Hepatocyte (in vitro differentiated cells): Measurements from ENCODE around the gene SYT2. TPM values are rescaled to one million over a fixed set of nuclear protein-coding genes. Genes with fewer than 3 reads are reported as not detected.
"Not testable (repeated sequence)": the region's sequence is repeated elsewhere in the genome, so short reads cannot be mapped to it uniquely, and the experiment has no call there.

ENCODE experiments used
- DNase-seq: peaks from one replicate; pipeline ENCODE4 v3.0.0-alpha.2; 2016; ENCODE audit warnings: low spot score
- H2AFZ ChIP-seq: fragments of 200-600 bp; sonication (generic); 2 replicates; pipeline ENCODE4 v1.6.0; 2016; ENCODE audit warnings: antibody characterized with exemption, mild to moderate bottlenecking
- H3K27ac ChIP-seq: fragments of 200-600 bp; sonication (generic); 2 replicates; pipeline ENCODE4 v1.5.1; 2016; ENCODE audit warnings: mild to moderate bottlenecking
- H3K27me3 ChIP-seq: fragments of 200-600 bp; sonication (generic); 2 replicates; pipeline ENCODE4 v1.6.1; 2016
- H3K36me3 ChIP-seq: fragments of 200-600 bp; sonication (generic); replicated peaks from 2 replicates; pipeline ENCODE4 v1.5.1; 2016; ENCODE audit warnings: low read depth; ENCODE audit not compliant: insufficient read depth
- H3K4me1 ChIP-seq: fragments of 200-600 bp; sonication (generic); 2 replicates; pipeline ENCODE4 v1.5.1; 2016; ENCODE audit warnings: mild to moderate bottlenecking, moderate library complexity; ENCODE audit not compliant: insufficient read depth
- H3K4me2 ChIP-seq: fragments of 200-600 bp; sonication (generic); 2 replicates; pipeline ENCODE4 v1.6.0; 2016
- H3K4me3 ChIP-seq: fragments of 200-600 bp; sonication (generic); 2 replicates; pipeline ENCODE4 v1.5.1; 2016; ENCODE audit warnings: mild to moderate bottlenecking
- H3K79me2 ChIP-seq: fragments of 200-600 bp; sonication (generic); 2 replicates; pipeline ENCODE4 v1.6.0; 2017; ENCODE audit warnings: mild to moderate bottlenecking
- H3K9me2 ChIP-seq: fragments of 200-600 bp; sonication (generic); replicated peaks from 2 replicates; pipeline ENCODE4 v1.6.0; 2017; ENCODE audit warnings: mild to moderate bottlenecking; ENCODE audit not compliant: insufficient read depth
- H3K9me3 ChIP-seq: fragments of 200-600 bp; sonication (generic); 2 replicates; pipeline ENCODE4 v1.5.1; 2016; ENCODE audit warnings: low read depth, mild to moderate bottlenecking
- H4K20me1 ChIP-seq: fragments of 200-600 bp; sonication (generic); 2 replicates; pipeline ENCODE4 v1.6.0; 2016; ENCODE audit warnings: mild to moderate bottlenecking; ENCODE audit not compliant: insufficient read depth, poor library complexity, severe bottlenecking
- EZH2 ChIP-seq: fragments of 200-600 bp; sonication (generic); IDR thresholded peaks from 2 replicates; pipeline ENCODE4 v1.6.1; 2016; ENCODE audit warnings: antibody characterized with exemption, mild to moderate bottlenecking, borderline replicate concordance
- EZH2phosphoT487 ChIP-seq: fragments of 200-600 bp; sonication (generic); IDR thresholded peaks from one replicate; pipeline ENCODE4 v1.6.1; 2018; ENCODE audit warnings: antibody characterized with exemption, mild to moderate bottlenecking, low read depth, moderate library complexity; ENCODE audit not compliant: unreplicated experiment, severe bottlenecking
- WGBS: methylation state at CpG from one replicate; pipeline ENCODE4 v1.1.6; 2016; ENCODE audit warnings: low lambda C conversion rate; ENCODE audit errors: missing lambda C conversion rate; 5-methylcytosine and 5-hydroxymethylcytosine counted together
- polyA plus RNA-seq: library from polyadenylated mRNA; unstranded; fragments of >200 nt; fragmentation: Nextera tagmentation; extraction: Ambion mirVana; gene quantifications from 2 replicates; pipeline ENCODE4 v1.2.1, GENCODE V29; 2016
- total RNA-seq: library from RNA; depleted of rRNA; stranded (reverse); fragments of >200 nt; gene quantifications from 2 replicates; pipeline ENCODE4 v1.2.3, GENCODE V29; 2014
- TF ChIP-seq, protein P1 (sequence below): fragments of 200-600 bp; sonication (generic); IDR thresholded peaks from 2 replicates; pipeline ENCODE4 v1.5.1; 2016; ENCODE audit warnings: antibody characterized with exemption, mild to moderate bottlenecking; ENCODE audit not compliant: poor library complexity

SYT2 gene
- total and polyA plus RNA-seq, 2 experiments from 2014 or later, result 0.81 to 0.90 TPM

DNA sequence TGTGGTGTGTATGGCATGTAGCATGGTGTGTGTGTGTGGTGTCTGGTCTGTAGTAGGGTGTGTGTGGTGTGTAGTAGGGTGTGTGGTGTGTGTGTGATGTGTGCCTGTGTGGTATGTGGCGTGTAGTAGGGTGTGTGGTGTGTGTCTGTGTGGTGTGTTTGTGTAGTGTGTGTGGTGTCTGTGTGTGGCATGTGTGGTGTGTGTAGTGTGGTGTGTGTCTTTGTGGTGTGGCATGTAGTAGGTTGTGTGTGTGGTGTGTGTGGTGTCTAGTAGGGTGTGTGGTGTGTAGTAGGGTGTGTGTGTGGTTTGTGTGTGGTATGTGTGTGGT, 85.5 kb downstream of the SYT2 start:
- no peaks in the 10 kb centered on the region for H4K20me1 ChIP-seq
- no peak overlapping the region for H3K4me2 ChIP-seq
- H3K27ac ChIP-seq, result no peak overlapping the region
- no peaks in the 10 kb centered on the region for H3K36me3 ChIP-seq
- H3K9me2 ChIP-seq, result no peaks in the 10 kb centered on the region
- no peak for DNase-seq
- no peak overlapping the region for H2AFZ ChIP-seq
- no peaks in the 10 kb centered on the region for H3K9me3 ChIP-seq
- H3K79me2 ChIP-seq, result no peaks in the 10 kb centered on the region
- peaks cover 8% of the 10 kb centered on the region for H3K4me1 ChIP-seq
- H3K27me3 ChIP-seq, result no peaks in the 10 kb centered on the region
- TF ChIP-seq EZH2phosphoT487, result no peak
- no peak for TF ChIP-seq EZH2
- TF ChIP-seq, protein P1, sequence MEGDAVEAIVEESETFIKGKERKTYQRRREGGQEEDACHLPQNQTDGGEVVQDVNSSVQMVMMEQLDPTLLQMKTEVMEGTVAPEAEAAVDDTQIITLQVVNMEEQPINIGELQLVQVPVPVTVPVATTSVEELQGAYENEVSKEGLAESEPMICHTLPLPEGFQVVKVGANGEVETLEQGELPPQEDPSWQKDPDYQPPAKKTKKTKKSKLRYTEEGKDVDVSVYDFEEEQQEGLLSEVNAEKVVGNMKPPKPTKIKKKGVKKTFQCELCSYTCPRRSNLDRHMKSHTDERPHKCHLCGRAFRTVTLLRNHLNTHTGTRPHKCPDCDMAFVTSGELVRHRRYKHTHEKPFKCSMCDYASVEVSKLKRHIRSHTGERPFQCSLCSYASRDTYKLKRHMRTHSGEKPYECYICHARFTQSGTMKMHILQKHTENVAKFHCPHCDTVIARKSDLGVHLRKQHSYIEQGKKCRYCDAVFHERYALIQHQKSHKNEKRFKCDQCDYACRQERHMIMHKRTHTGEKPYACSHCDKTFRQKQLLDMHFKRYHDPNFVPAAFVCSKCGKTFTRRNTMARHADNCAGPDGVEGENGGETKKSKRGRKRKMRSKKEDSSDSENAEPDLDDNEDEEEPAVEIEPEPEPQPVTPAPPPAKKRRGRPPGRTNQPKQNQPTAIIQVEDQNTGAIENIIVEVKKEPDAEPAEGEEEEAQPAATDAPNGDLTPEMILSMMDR, result no peak
- no peak overlapping the region for H3K4me3 ChIP-seq
- 78% methylated on average over 1 of the region's 1 CpG for WGBS

DNA sequence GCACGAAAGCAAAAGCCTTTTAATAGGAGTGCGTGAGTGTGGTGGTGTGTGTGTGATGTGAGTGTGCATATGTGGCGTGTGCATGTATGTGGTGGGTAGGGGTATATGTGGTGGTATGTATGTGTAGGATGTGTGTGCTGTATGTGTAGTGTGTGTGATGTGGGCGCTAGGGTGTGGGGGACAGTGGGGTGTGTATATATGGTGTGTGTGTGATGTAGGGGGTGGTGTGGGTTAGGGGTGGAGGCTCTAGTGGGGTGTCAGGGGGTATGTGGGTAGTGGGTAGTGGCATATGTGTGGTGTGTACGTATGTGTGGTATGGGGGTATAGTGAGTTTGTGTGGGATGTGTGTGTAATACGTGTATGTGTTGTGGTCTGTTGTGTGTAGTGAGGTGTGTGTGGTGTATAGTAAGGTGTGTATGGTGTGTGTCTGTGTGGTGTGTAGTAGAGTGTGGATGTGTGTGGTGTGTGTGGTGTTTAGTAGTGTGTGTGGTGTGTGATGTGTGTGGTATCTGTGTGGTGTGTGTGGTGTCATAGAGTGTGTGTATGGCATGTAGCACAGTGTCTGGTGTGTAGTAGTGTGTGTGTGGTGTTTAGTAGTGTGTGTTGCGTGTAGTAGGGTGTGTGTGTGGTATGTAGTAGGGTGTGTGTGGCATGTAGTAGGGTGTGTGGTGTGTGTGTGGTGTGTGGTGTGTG, 86.0 kb downstream of the SYT2 start:
- Histone ChIP-seq H4K20me1 (no peaks in the 10 kb centered on the region), H3K27me3 (no peaks in the 10 kb centered on the region), H3K36me3 (no peaks in the 10 kb centered on the region), H2AFZ (no peak overlapping the region), H3K4me2 (no peak overlapping the region), H3K4me3 (no peak overlapping the region), H3K9me2 (no peaks in the 10 kb centered on the region), H3K79me2 (no peaks in the 10 kb centered on the region), H3K9me3 (no peaks in the 10 kb centered on the region), H3K27ac (no peak overlapping the region), H3K4me1 (peaks cover 9% of the 10 kb centered on the region)
- TF ChIP-seq EZH2phosphoT487, result no peak
- WGBS, result 80% methylated on average over 6 of the region's 7 CpGs
- no peak for DNase-seq

DNA sequence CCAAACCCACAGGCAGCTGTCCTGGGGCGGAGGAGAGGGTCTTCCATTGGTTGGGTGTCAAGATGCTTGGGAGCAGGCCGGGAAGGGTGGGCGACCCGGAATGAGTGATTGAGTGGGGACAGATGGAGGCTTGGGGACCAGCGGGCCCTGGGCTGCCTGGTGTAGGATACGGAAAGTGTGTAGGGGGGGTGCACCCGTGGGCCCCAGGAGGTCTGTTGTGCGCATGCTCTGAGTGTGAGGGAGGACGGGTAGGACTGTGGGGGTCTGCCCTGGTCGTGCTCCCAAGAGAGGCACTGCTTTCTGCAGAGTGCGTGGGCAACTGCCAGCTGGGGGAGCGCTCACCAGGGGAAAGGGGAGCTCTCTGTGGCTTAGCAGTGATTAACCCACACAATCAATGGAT, 86.8 kb downstream of the SYT2 start:
- H3K36me3 ChIP-seq, H3K9me3 ChIP-seq, DNase-seq, H3K27me3 ChIP-seq, H3K4me2 ChIP-seq, H4K20me1 ChIP-seq, H2AFZ ChIP-seq, H3K27ac ChIP-seq, H3K79me2 ChIP-seq, H3K9me2 ChIP-seq, H3K4me3 ChIP-seq: not testable (repeated sequence)
- peaks cover 16% of the 10 kb centered on the region for H3K4me1 ChIP-seq
- 80% methylated on average over 12 of the region's 12 CpGs for WGBS

DNA sequence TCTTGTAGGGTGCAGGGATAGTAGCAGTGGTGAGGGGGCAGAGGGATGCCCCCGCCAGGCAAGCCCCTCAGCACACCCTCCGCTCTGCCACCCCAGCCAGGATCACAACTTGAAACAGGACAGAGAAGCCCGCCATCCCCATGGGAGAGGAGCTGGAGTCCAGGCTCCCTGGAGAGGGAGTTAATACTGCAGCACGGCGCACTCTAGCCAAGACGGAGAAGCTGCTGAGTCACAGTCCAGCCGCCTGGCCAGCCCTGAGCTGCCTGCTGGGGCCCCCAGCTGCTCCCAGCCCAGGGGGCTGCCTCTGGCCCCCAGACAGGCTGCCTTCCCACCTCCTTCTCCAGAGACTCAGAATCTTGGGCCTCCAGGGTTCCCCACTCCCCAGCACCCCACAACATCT, 87.2 kb downstream of the SYT2 start:
- Histone ChIP-seq H3K4me1 (peaks cover 16% of the 10 kb centered on the region), H4K20me1 (no peaks in the 10 kb centered on the region), H3K79me2 (no peaks in the 10 kb centered on the region), H3K27me3 (no peaks in the 10 kb centered on the region), H2AFZ (no peak overlapping the region), H3K27ac (no peak overlapping the region), H3K9me3 (no peaks in the 10 kb centered on the region), H3K4me2 (no peak overlapping the region), H3K9me2 (no peaks in the 10 kb centered on the region), H3K4me3 (no peak overlapping the region), H3K36me3 (no peaks in the 10 kb centered on the region)
- TF ChIP-seq EZH2phosphoT487 (no peak), EZH2 (no peak)
- TF ChIP-seq, protein P1, result no peak
- peak; percentile 54 for DNase-seq
- 49% methylated on average over 7 of the region's 7 CpGs for WGBS
